ENCODE results near the gene NFRKB.

Gene NFRKB

DNA sequence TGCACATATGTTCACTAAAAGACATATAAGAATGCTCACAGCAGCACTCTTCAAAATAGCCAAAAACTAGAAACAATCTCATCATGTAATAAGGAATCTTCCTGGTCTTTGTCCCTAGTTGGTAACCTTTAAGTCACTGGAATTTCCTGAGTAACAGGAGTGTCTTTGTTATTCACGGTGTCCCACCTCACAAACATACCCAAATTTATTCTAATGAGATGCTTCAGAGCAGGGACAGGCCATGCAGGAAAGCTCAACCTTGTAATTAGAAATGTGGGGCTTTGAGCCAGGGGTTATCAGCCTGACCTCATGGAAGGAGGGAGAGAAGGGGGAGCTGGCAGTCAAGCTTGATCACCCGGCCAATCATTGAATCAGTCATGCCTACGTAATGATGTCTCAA is 40.3 kb upstream of the NFRKB start:
- no peak for DNase-seq (ENCODE audit: extremely low spot score)
- ChIA-PET CTCF (interaction anchor here (1.4 to 2.8 kb wide), 7 partner anchors 10 to 277 kb away, joined by 3 to 16 read pairs (median 5); no protein-coding TSS in a partner anchor), POLR2A (no interaction called here)
- TF ChIP-seq, protein P1, sequence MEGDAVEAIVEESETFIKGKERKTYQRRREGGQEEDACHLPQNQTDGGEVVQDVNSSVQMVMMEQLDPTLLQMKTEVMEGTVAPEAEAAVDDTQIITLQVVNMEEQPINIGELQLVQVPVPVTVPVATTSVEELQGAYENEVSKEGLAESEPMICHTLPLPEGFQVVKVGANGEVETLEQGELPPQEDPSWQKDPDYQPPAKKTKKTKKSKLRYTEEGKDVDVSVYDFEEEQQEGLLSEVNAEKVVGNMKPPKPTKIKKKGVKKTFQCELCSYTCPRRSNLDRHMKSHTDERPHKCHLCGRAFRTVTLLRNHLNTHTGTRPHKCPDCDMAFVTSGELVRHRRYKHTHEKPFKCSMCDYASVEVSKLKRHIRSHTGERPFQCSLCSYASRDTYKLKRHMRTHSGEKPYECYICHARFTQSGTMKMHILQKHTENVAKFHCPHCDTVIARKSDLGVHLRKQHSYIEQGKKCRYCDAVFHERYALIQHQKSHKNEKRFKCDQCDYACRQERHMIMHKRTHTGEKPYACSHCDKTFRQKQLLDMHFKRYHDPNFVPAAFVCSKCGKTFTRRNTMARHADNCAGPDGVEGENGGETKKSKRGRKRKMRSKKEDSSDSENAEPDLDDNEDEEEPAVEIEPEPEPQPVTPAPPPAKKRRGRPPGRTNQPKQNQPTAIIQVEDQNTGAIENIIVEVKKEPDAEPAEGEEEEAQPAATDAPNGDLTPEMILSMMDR (IDR thresholded peaks at IDR 0.05; ENCODE audit: control extremely low read depth, extremely low read depth, low read depth, missing control alignments): no peak

DNA sequence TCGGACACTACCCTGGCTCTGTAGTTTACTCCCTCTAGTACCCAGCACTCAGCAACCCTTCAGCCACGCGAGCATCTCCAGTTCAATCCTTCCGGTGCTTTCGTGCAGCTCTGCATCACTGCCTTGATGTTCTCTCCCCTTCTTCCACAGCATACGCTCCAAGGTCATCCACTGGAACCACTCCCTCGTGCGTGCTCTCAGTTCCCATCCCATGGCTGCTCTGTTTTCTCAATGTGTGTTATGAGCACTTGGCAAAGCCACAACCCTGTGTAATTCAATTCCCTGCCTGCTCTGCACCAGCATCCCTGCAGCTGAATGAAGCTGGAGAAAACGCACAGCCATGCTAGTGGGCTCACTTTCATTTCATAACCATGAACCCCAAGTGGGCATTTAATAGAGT is 38.5 kb upstream of the NFRKB start:
- ChIA-PET POLR2A (no interaction called here), CTCF (interaction anchor here (1.3 to 2.8 kb wide), 4 partner anchors 11 to 197 kb away, joined by 3 to 16 read pairs (median 4); no protein-coding TSS in a partner anchor)
- no peak for DNase-seq (ENCODE audit: extremely low spot score)
- TF ChIP-seq, protein P1 (IDR thresholded peaks at IDR 0.05; ENCODE audit: control extremely low read depth, extremely low read depth, low read depth, missing control alignments): no peak

DNA sequence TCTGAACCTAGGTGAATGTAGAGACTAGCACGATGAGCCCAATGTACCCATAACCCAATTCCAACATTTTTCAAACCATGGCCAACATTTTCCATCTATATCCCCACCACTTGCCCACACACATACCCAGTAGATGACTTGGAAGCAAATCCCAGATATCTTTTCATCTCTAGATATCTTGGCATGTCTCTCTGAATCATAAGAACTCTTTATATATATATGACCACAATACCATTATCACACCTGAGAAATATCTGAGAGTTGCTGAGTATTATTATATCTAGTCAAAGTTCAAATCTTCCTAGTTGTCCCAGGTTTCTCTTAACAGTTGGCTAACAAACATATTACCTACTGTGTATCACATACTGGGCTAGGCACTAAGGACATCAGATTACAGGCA is 37.9 kb upstream of the NFRKB start:
- ChIA-PET POLR2A (no interaction called here), CTCF (interaction anchor here (1.4 to 1.5 kb wide), 4 partner anchors 10 to 13 kb away, joined by 4 to 8 read pairs (median 4); no protein-coding TSS in a partner anchor)
- TF ChIP-seq, protein P1 (IDR thresholded peaks at IDR 0.05; ENCODE audit: control extremely low read depth, extremely low read depth, low read depth, missing control alignments): no peak
- no peak for DNase-seq (ENCODE audit: extremely low spot score)

DNA sequence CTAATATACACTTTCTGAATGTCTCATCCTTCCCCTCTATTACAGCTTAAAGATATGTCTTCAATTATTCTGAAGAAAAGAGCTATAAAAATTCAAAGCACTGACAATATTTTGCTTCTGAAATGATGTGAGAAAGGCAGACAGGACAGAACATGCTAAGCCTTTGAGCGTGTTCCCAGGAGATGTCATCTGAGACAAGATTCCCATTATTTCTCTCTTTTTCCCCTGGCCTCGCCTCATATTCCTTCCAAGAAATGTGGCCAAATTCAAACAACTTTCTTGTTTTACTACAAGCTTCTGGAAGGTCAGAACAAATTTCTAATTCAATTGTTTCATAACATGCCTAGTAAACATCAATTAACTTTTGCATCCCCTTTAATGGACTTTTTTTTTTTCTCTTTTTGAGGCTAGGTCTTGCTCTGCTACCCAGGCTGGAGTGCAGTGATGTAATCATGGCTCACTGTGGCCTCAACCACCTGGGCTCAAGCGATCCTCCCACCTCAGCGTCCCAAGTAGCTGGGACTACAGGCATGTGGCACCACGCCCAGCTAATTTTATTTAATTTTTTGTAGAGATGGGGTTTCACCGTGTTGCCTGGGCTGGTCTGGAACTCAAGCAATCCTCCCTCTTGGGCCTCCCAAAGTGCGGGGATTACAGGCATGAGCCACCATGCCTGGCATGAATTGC is 37.1 kb upstream of the NFRKB start:
- ChIA-PET POLR2A (no interaction called here), CTCF (interaction anchor here (0.6 to 1.5 kb wide), 5 partner anchors 9 to 200 kb away, joined by 3 to 8 read pairs (median 5); no protein-coding TSS in a partner anchor)
- no peak for DNase-seq (ENCODE audit: extremely low spot score)
- TF ChIP-seq, protein P1 (IDR thresholded peaks at IDR 0.05; ENCODE audit: control extremely low read depth, extremely low read depth, low read depth, missing control alignments): no peak

DNA sequence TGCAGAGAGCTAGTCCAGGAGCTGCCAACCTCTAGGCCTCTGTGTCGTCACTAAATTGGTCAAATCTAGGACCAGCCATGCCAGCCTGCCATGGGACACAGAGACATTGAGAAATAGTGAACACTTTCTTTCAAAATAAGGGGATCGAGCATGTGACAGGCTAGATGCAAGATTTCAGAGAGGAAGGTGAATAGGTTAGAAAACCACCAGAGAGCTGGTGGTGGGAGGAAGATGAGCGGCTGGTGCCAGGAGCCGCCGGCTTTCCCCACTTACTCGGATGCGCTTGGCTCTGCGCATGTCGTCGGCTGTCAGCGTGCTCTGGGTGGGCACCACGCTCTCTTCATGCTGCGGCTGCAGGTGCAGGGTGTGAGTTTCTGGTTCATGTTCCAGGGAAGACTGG is 35.4 kb upstream of the NFRKB start:
- TF ChIP-seq, protein P1 (IDR thresholded peaks at IDR 0.05; ENCODE audit: control extremely low read depth, extremely low read depth, low read depth, missing control alignments): no peak
- ChIA-PET CTCF (interaction anchor here (12.9 kb wide), 1 partner anchor 198 kb away, joined by 264 read pairs; no protein-coding TSS in a partner anchor), POLR2A (no interaction called here)
- no peak for DNase-seq (ENCODE audit: extremely low spot score)

DNA sequence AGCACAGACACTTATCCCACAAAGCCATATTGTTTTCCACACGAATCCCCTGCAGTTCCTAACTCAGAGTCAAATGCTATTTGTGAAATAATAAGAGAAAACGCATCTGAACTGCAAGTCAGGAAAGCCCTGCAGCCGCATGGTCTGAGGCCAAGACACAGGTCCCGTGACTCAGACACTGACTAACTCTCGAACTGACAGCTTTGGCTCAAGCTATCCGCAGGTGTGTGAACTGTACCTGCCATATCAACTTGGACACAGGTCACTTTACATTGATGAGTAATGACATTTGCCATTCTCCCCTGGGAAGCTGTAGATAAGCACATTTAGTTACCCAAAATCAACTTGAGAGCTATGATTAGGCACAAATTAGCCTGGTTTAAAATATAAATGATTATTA is 34.9 kb upstream of the NFRKB start:
- ChIA-PET CTCF (interaction anchor here (12.9 kb wide), 1 partner anchor 199 kb away, joined by 264 read pairs; no protein-coding TSS in a partner anchor), POLR2A (no interaction called here)
- no peak for DNase-seq (ENCODE audit: extremely low spot score)
- TF ChIP-seq, protein P1 (IDR thresholded peaks at IDR 0.05; ENCODE audit: control extremely low read depth, extremely low read depth, low read depth, missing control alignments): no peak
